Measurements from ENCODE around the gene ESPN.

ESPN gene

DNA sequence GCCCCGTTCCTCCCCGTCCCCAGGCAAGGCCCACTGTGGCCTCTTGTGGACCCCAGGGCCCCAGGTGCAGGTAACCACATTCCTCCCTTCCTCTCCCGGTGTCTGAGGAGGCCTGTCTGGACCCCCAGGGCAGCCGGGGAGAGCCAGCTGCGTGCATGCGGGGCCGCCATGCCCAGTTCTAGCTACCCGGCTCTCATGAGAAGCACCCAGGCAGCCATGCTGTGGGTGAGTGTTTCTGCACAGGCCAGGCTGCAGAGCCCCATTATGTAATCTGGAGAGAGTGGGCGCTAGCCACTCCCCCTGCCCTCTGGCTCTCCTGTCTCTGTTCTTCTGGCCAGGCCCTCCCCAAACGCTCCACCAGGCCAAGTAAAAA, 85.3 kb downstream of the ESPN start:
- Histone ChIP-seq H3K4me1 (ENCODE audit: control insufficient read depth, insufficient read depth, low read length) (no peaks in the 10 kb centered on the region), H3K9ac (ENCODE audit: low read depth, low read length) (no peak overlapping the region), H3K27me3 (ENCODE audit: control insufficient read depth, insufficient read depth, low read length) (no peaks in the 10 kb centered on the region), H3K9me3 (ENCODE audit: control insufficient read depth, insufficient read depth, low read length) (no peaks in the 10 kb centered on the region), H3K4me3 (ENCODE audit: low read depth, low read length) (no peak overlapping the region), H3K36me3 (ENCODE audit: control insufficient read depth, insufficient read depth, low read length) (no peaks in the 10 kb centered on the region)

DNA sequence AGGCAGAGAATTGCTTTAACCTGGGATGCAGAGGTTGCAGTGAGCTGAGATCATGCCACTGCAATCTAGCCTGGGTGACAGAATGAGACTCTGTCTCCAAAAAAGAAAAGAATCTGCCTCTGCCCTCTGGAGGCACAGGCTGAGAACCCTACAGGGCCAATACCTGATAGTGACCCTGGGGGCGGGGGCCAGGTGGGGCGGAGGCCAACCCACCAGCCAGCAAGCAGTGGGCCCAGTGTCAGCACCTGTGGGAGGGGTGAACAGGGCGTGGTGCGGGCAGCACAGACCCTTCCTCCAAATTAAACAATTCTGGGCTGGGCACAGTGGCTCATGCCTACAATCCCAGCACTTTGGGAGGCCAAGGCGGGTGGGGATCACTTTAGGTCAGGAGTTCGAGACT, 85.9 kb downstream of the ESPN start:
- Histone ChIP-seq H3K4me1 (ENCODE audit: control insufficient read depth, insufficient read depth, low read length) (no peaks in the 10 kb centered on the region), H3K9ac (ENCODE audit: low read depth, low read length) (no peak overlapping the region), H3K27me3 (ENCODE audit: control insufficient read depth, insufficient read depth, low read length) (no peaks in the 10 kb centered on the region), H3K4me3 (ENCODE audit: low read depth, low read length) (no peak overlapping the region), H3K36me3 (ENCODE audit: control insufficient read depth, insufficient read depth, low read length) (no peaks in the 10 kb centered on the region), H3K9me3 (ENCODE audit: control insufficient read depth, insufficient read depth, low read length) (no peaks in the 10 kb centered on the region)
